ENCODE measurements around the gene PALLD.

PALLD gene

GRCh38 chr4:168628251-168628650, 131.4 kb downstream of the PALLD start:
- no peak for DNase-seq

- DNase-seq = no peak
These were observed 132.7 kb downstream of the PALLD start for GRCh38 chr4:168629566-168629965.

GRCh38 chr4:168630445-168631187, 133.8 kb downstream of the PALLD start:
- no peak for DNase-seq

GRCh38 chr4:168631241-168632162, 134.7 kb downstream of the PALLD start:
- peak; percentile 7 for DNase-seq

- no peak for DNase-seq
These were observed 135.5 kb downstream of the PALLD start for GRCh38 chr4:168632301-168632725.

GRCh38 chr4:168633064-168633463, 136.2 kb downstream of the PALLD start:
- no peak for DNase-seq

- no peak for DNase-seq
These were observed 136.6 kb downstream of the PALLD start for GRCh38 chr4:168633496-168633895.

GRCh38 chr4:168634276-168634802, 137.5 kb downstream of the PALLD start:
- no peak for DNase-seq

- DNase-seq = no peak
These were observed 139.2 kb downstream of the PALLD start for GRCh38 chr4:168636040-168636439.

- DNase-seq = no peak
These were observed 139.8 kb downstream of the PALLD start for GRCh38 chr4:168636506-168637196.

GRCh38 chr4:168637872-168638756, 141.3 kb downstream of the PALLD start:
- no peak for DNase-seq

GRCh38 chr4:168639914-168640313, 143.1 kb downstream of the PALLD start:
- no peak for DNase-seq

- no peak for DNase-seq
These were observed 144.9 kb downstream of the PALLD start for GRCh38 chr4:168641811-168642140.

- no peak for DNase-seq
These were observed 145.7 kb downstream of the PALLD start for GRCh38 chr4:168642591-168642990.

GRCh38 chr4:168643111-168643795, 146.4 kb downstream of the PALLD start:
- no peak for DNase-seq

- no peak for DNase-seq
These were observed 146.9 kb downstream of the PALLD start for GRCh38 chr4:168643796-168644159.

- DNase-seq = no peak
These were observed 149.3 kb downstream of the PALLD start for GRCh38 chr4:168646001-168646768.

GRCh38 chr4:168647646-168648375, 151.0 kb downstream of the PALLD start:
- no peak for DNase-seq

GRCh38 chr4:168648494-168648893, 151.6 kb downstream of the PALLD start:
- DNase-seq = no peak

- DNase-seq = no peak
These were observed 152.1 kb downstream of the PALLD start for GRCh38 chr4:168648929-168649328.
